Occipital lobe (tissue), 2 donors: Measurements from ENCODE around the gene ST6GALNAC3. TPM values are rescaled to one million over a fixed set of nuclear protein-coding genes. Genes with fewer than 3 reads are reported as not detected.
"Not testable (repeated sequence)": the region's sequence is repeated elsewhere in the genome, so short reads cannot be mapped to it uniquely, and the experiment has no call there.

ENCODE experiments used
- DNase-seq: peaks from one replicate; lab custom pipeline; 2025; lab: John Stamatoyannopoulos, UW
- total RNA-seq: library from RNA; depleted of rRNA; stranded (reverse); fragments of >200 nt; gene quantifications from one replicate; pipeline ENCODE4 v1.2.3, GENCODE V29; 2014

The ST6GALNAC3 gene
- total RNA-seq, 1 donor from 2014 or later = 16.5 TPM

GRCh38 chr1:76190749-76191424, 116.3 kb downstream of the ST6GALNAC3 start:
- DNase-seq = no peak

GRCh38 chr1:76191561-76191960, 117.0 kb downstream of the ST6GALNAC3 start:
- no peak for DNase-seq

DNA sequence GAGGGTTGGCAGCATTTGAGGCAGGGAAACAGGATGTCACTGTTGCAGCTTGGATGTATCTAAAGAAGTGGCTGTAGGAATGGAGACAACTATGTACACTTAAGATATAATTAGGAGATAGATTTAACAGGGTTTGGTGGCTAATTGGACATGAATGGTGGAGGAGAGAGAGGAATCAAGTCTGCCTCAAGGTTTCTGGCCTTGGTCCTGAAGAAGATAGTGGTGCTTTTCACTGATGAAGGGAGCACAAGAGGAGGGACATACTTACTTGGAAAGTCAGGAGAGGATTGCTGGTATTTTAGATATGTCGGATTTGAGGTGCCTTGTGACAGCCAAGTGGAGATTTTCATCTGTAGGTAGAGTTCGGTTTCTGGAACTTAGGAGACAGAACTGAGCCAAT, 123.9 kb downstream of the ST6GALNAC3 start:
- DNase-seq = no peak

DNA sequence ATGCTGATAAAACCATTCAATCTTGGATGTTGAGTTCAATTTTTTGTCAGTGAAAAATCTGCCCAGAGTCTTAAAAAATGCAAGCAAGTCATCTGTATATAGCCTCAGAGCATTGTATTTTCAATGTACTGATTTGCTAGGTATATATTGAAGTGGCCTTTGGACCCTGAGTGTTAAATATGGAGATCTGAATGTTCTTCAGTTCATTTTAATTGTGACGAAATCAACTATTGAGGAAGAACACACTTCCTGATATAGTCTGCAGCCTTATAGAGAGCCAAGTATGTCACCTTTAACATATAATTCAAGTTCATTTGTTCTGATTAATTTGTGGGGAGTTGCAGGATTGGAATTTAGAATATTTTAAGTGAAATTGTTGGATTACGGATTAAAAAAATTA, 128.1 kb downstream of the ST6GALNAC3 start:
- no peak for DNase-seq

- DNase-seq = no peak
Measured at GRCh38 chr1:76203127-76203526, 128.6 kb downstream of the ST6GALNAC3 start.

DNA sequence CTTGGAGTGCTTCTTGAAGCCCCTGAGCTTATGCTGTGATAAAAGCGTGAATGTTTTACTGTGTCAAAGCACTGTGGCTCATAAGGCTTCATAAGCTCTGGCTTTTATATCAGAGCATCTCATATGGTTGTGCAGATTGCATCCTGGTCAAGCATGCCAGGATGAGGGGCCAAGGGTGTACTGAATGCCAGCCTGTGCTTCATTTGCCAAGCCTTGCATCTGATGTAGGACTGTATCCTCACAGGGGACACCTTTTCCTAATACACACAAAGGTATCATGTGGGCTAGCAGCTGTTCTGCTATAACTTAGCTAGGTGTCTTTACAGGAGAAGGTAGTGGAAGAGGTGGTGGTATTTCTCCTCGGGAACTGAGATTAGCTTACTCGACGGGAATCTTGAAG, 134.7 kb downstream of the ST6GALNAC3 start:
- no peak for DNase-seq

DNA sequence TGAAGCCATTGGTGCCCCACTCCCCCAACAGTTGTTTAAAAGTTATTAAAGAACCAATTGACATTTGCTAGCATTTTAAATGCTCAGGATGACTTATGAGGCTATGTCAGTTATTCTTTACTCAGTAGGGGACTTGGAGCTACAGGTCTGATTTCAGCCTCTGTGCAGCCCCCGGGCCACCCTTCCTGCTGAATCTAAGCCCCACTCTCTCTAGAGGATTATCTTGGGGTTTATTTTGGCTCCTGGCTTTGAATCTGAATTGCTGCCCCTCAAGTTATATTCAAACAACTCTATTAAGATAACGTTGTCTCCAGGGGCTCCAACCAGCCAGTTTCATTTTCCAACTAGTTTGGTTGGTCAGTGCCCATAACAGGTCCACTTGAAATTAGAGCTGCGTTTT, 135.1 kb downstream of the ST6GALNAC3 start:
- no peak for DNase-seq

DNA sequence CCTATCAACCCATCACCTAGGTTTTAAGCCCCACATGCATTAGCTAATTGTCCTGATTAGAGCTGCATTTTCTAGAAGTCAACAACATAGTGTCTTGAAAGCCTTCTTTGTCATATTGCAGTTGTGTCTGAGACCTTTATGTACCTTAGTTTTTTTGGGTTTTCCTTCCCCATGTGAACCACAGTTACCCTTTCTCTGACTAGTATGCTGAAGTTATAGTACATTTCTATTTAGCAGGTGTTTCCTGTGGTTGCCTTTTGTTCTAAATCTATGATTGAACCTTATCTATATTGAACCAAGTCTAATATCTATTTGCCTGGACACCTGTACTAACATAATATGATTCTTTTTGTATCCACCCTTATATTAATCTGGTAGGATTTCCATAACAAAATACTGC, 135.6 kb downstream of the ST6GALNAC3 start:
- no peak for DNase-seq

GRCh38 chr1:76218888-76219287, 144.3 kb downstream of the ST6GALNAC3 start:
- no peak for DNase-seq

DNA sequence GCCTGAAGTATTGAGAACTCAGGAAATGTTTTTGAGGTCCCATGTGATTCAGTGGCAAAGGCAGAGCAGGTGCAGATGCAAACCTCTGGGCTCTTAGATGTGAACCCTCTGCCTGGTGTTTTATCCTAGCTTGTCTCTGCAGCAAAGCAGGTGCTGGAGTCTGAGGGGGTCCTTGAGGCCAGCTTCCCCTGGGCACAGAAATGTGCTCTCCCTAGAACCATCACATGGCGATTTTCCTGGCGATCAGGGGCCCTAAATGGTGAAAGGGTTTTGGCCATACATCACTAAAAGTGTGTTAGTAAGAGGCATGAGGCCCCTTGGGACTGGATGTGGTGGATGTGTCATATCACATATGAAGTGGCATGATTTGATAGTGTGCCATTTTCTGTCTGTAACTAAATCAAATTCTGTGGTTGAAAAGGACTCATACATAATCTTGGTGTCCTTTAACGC, 144.8 kb downstream of the ST6GALNAC3 start:
- DNase-seq = no peak

GRCh38 chr1:76224752-76225151, 150.2 kb downstream of the ST6GALNAC3 start:
- no peak for DNase-seq

GRCh38 chr1:76225526-76225925, 151.0 kb downstream of the ST6GALNAC3 start:
- DNase-seq = no peak

- no peak for DNase-seq
Measured at GRCh38 chr1:76227621-76228020, 153.1 kb downstream of the ST6GALNAC3 start.

DNA sequence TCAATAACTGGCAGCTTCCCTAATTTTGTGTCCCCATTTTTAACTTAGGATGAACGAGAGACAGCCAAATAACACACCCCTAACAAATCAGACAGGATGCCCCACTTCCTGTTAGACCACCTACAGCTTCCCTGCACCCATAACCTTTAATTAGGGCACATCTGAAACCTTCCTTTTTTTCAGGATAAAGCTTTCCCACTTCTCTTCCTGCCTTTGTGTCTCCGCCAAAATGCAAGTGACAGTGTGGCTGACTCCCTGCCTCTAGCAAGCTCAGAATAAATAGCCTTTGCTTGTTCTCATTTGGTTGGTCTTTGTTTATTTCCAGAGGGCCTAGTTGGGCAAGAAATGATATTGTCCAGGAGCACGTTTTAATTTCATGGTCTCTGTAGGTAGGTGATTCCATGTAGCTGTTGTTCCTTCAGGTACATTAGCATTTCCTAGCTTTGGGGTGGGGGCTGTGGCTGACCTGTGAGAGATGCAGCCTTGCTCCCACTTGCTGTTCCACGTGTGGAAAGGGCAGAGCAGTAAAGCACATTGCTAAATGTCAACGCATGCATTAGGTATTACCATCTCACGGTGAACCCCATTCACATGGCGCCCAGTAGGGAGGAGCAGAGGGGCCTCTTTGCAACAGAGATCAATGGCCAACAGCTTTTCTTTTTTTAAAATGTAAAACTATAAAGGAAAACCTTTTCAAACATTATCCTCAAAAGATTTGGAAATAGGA, 154.9 kb downstream of the ST6GALNAC3 start:
- no peak for DNase-seq

GRCh38 chr1:76230842-76231281, 156.3 kb downstream of the ST6GALNAC3 start:
- no peak for DNase-seq

DNA sequence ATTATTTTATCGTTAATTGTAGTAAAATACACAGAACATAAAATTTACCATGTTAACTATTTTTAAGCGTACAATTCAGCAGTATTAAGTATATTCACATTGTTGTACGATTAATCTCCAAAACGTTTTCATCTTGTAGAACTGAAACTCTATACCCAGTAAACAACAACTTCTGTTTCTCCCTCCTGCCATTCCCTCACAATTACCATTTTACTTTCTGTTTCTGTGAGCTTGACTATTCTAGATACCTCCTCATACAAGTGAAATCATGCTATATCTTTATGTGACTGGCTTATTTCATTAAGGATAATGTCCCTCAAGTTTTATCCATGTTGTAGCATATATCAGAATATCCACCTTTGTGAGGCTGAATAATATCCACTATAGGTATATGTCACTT, 156.8 kb downstream of the ST6GALNAC3 start:
- DNase-seq = no peak

- no peak for DNase-seq
Measured at GRCh38 chr1:76232666-76233065, 158.1 kb downstream of the ST6GALNAC3 start.

DNA sequence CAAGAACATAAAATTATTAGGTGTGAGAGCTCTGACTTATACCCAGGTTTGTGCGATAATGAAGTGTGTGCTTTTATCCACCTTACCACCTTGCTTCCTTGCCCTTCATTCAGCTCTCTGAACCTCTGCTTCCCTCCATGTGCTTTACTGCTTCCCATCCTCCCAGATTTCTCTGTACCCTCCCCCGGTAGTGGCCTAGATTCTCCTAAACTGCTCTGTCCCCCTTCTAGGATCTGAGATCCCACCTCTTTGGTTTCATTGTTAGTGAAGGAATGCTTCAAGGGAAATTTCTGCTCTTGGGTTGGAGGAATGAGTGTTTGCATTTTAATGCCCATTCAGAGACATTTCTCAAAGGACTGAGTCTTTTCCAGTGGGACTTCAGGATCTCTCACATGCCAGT, 159.5 kb downstream of the ST6GALNAC3 start:
- DNase-seq = no peak

DNA sequence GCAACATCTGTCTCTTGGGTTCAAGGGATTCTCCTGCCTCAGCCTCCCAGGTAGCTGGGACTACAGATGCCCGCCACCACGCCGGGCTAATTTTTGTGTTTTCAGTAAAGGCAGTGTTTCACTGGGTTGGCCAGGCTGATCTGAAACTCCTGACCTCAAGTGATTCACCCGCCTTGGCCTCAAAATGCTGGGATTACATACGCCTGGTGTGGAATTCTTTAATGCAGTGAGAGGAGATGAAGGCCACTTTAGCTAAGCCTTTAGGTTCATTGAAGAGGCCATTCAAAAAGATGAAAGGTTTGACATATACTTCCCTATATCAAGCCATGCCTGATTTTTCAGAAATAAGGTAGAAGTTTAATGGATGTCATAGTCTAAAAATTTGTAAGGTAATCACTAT, 162.7 kb downstream of the ST6GALNAC3 start:
- no peak for DNase-seq

- no peak for DNase-seq
Measured at GRCh38 chr1:76238094-76238628, 163.6 kb downstream of the ST6GALNAC3 start.

GRCh38 chr1:76239470-76239918, 164.9 kb downstream of the ST6GALNAC3 start:
- DNase-seq = no peak

DNA sequence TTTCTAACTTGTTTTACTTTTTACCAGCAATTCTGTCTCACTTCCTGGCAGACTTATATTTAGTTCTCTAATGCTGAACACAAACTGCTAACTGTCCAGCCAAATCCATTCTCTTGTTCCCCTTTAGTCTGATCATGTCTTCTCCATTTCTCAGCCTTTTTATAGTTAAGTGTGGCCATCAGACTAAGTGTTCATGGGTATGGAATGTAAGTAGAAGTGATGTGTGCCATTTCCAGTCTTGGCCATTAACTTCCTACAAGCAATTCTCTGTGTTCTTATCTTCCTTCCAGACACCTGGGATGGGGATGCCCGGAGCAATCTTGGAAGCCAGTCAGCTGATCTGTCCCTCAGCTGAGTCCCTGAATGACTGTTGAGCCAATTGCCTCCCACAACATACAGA, 165.8 kb downstream of the ST6GALNAC3 start:
- DNase-seq = no peak

GRCh38 chr1:76242587-76242986, 168.0 kb downstream of the ST6GALNAC3 start:
- not testable (repeated sequence) for DNase-seq
